Measurements from ENCODE around the gene SLC24A5.

Gene SLC24A5

DNA sequence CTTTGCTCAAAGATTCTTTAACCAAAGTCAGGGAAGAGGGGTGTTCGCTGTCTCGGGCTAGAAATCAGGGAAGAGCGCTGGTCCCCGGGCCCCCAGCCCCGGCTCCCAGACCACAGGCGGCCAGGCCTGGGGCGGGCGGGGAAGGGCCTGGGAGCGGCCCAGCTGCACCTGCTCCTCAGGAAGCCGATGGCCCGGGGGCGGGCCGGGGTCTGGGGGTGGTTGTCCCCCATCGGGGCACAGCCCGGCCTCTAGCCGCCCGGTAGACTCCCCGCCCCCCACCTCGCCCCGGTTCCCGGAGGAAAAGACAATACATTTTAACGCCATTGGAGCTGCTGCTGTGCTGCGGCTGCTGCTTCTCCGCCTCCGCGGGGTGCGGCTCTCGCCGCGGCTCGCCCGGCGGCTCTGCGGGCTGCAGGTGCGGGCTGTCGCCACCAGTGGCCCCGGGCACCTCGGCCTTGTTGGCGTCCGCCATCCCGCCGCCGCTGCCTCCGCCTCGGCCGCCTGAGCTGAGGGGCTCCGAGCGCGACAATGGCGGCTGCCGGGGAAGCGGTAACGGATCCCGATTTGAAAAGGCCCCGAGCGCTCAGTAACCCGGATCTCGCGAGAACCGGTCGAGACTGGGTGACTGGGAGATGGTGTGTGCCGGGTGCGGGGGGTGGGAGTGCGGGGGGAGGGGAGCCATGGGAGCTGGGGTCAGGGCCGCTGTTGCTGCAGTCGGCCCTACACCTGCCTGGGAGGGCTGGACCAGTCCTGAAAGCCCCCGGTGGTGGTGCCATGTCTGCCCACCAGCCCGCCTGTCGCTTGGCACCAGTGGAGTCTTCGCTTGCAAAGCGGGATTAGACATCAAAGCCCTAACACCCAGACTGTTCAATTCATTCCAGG lies 57.2 kb downstream of the SLC24A5 start, which contains the start of gene MYEF2:
Gene MYEF2 (minus strand): TSS at position 530 of the 882 bp plus-strand sequence. CDS start 58 bp downstream, at position 472.
- Histone ChIP-seq H3K18ac (ENCODE audit: low read length) (no peak within 1 kb of the TSS), H3K27me3 (ENCODE audit: insufficient read depth, low read length) (no peaks in the 10 kb centered on the region), H3K4me1 (ENCODE audit: control insufficient read depth in 1 of 2, insufficient read depth in 2 of 2, low read length in 2 of 2) (no peaks in the 10 kb centered on the region), H2BK120ac (ENCODE audit: insufficient read depth, low read length, poor library complexity) (peak within 1 kb of the TSS; percentile 27), H2AFZ (ENCODE audit: insufficient read depth, low read length, poor library complexity) (peak within 1 kb of the TSS; percentile 99), H2BK12ac (ENCODE audit: low read length) (no peak within 1 kb of the TSS), H2AK5ac (ENCODE audit: low read length) (no peak within 1 kb of the TSS), H2BK5ac (ENCODE audit: low read depth, low read length, poor library complexity) (peak within 1 kb of the TSS; percentile 15), H3K27ac (ENCODE audit: low read depth, low read length) (no peak within 1 kb of the TSS), H3K36me3 (ENCODE audit: control insufficient read depth in 1 of 2, insufficient read depth in 2 of 2, low read length in 2 of 2) (no peaks in the 10 kb centered on the region), H4K8ac (ENCODE audit: low read depth, low read length) (peak within 1 kb of the TSS; percentile 74), H3K4ac (ENCODE audit: low read depth, low read length) (no peak within 1 kb of the TSS), H3K79me1 (ENCODE audit: low read length) (no peaks in the 10 kb centered on the region), H3K4me2 (ENCODE audit: low read length) (peak within 1 kb of the TSS; percentile 73), H3K79me2 (ENCODE audit: control insufficient read depth, insufficient read depth, low read length, poor library complexity) (peaks cover 2% of the 10 kb centered on the region), H3K4me3 (ENCODE audit: low read depth, low read length) (peak within 1 kb of the TSS; percentile 92), H3K23ac (ENCODE audit: low read length) (no peak within 1 kb of the TSS), H4K12ac (ENCODE audit: low read depth, low read length) (peak within 1 kb of the TSS; percentile 31), H4K91ac (ENCODE audit: low read depth, low read length) (peak within 1 kb of the TSS; percentile 67), H3K14ac (ENCODE audit: low read length) (peak within 1 kb of the TSS; percentile 76), H3K9ac (ENCODE audit: low read length) (no peak within 1 kb of the TSS), H3K9me3 (ENCODE audit: insufficient read depth, low read depth, low read length) (no peaks in the 10 kb centered on the region)
- DNase-seq, result peak; percentile 3 to 32
- no CpG with 5 or more reads among the region's 71 CpGs for WGBS (ENCODE audit: extremely low coverage, insufficient coverage, insufficient read length)

DNA sequence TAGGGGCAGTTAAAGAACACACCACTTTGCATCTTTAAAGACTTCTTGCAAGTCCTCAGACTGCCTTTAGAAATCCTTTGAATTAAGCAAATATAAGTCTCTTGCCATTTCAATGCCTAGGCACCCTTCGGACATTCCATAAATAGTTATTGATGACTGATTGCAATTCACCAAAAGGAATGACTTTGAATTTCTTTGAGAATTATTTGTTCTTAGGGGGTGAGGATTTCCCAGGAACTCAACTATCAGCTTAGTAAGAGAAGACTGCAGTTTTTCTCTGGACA lies 57.8 kb downstream of the SLC24A5 start:
- Histone ChIP-seq H3K23ac (ENCODE audit: low read length) (no peak overlapping the region), H3K18ac (ENCODE audit: low read length) (no peak overlapping the region), H2AFZ (ENCODE audit: insufficient read depth, low read length, poor library complexity) (no peak overlapping the region), H3K27ac (ENCODE audit: low read depth, low read length) (no peak overlapping the region), H4K12ac (ENCODE audit: low read depth, low read length) (no peak overlapping the region), H3K4me1 (ENCODE audit: control insufficient read depth in 1 of 2, insufficient read depth in 2 of 2, low read length in 2 of 2) (no peaks in the 10 kb centered on the region), H2BK12ac (ENCODE audit: low read length) (no peak overlapping the region), H3K27me3 (ENCODE audit: insufficient read depth, low read length) (no peaks in the 10 kb centered on the region), H3K79me1 (ENCODE audit: low read length) (no peaks in the 10 kb centered on the region), H2AK5ac (ENCODE audit: low read length) (no peak overlapping the region), H4K8ac (ENCODE audit: low read depth, low read length) (no peak overlapping the region), H4K91ac (ENCODE audit: low read depth, low read length) (no peak overlapping the region), H3K14ac (ENCODE audit: low read length) (no peak overlapping the region), H3K4me2 (ENCODE audit: low read length) (peak overlapping the region; percentile 73), H3K9ac (ENCODE audit: low read length) (no peak overlapping the region), H2BK120ac (ENCODE audit: insufficient read depth, low read length, poor library complexity) (no peak overlapping the region), H3K4ac (ENCODE audit: low read depth, low read length) (no peak overlapping the region), H3K4me3 (ENCODE audit: low read depth, low read length) (no peak overlapping the region), H3K36me3 (ENCODE audit: control insufficient read depth in 1 of 2, insufficient read depth in 2 of 2, low read length in 2 of 2) (no peaks in the 10 kb centered on the region), H3K9me3 (ENCODE audit: insufficient read depth, low read depth, low read length) (no peaks in the 10 kb centered on the region), H3K79me2 (ENCODE audit: control insufficient read depth, insufficient read depth, low read length, poor library complexity) (peaks cover 2% of the 10 kb centered on the region), H2BK5ac (ENCODE audit: low read depth, low read length, poor library complexity) (no peak overlapping the region)
- DNase-seq, result no peak
- no CpG with 5 or more reads among the region's 1 CpG for WGBS (ENCODE audit: extremely low coverage, insufficient coverage, insufficient read length)

GRCh38 chr15:48182749-48183148 lies 62.0 kb downstream of the SLC24A5 start:
- Histone ChIP-seq H4K91ac (ENCODE audit: low read depth, low read length) (no peak overlapping the region), H2BK120ac (ENCODE audit: insufficient read depth, low read length, poor library complexity) (no peak overlapping the region), H2BK5ac (ENCODE audit: low read depth, low read length, poor library complexity) (no peak overlapping the region), H4K12ac (ENCODE audit: low read depth, low read length) (no peak overlapping the region), H3K79me1 (ENCODE audit: low read length) (no peaks in the 10 kb centered on the region), H2AFZ (ENCODE audit: insufficient read depth, low read length, poor library complexity) (no peak overlapping the region), H3K14ac (ENCODE audit: low read length) (no peak overlapping the region), H3K9me3 (ENCODE audit: insufficient read depth, low read depth, low read length) (no peaks in the 10 kb centered on the region), H3K27ac (ENCODE audit: low read depth, low read length) (no peak overlapping the region), H4K8ac (ENCODE audit: low read depth, low read length) (no peak overlapping the region), H3K27me3 (ENCODE audit: insufficient read depth, low read length) (no peaks in the 10 kb centered on the region), H3K18ac (ENCODE audit: low read length) (no peak overlapping the region), H3K36me3 (ENCODE audit: control insufficient read depth in 1 of 2, insufficient read depth in 2 of 2, low read length in 2 of 2) (no peaks in the 10 kb centered on the region), H3K4me3 (ENCODE audit: low read depth, low read length) (no peak overlapping the region), H3K4me1 (ENCODE audit: control insufficient read depth in 1 of 2, insufficient read depth in 2 of 2, low read length in 2 of 2) (no peaks in the 10 kb centered on the region), H3K79me2 (ENCODE audit: control insufficient read depth, insufficient read depth, low read length, poor library complexity) (peaks cover 2% of the 10 kb centered on the region), H3K23ac (ENCODE audit: low read length) (no peak overlapping the region), H3K4me2 (ENCODE audit: low read length) (no peak overlapping the region), H2BK12ac (ENCODE audit: low read length) (no peak overlapping the region), H2AK5ac (ENCODE audit: low read length) (no peak overlapping the region), H3K9ac (ENCODE audit: low read length) (no peak overlapping the region), H3K4ac (ENCODE audit: low read depth, low read length) (no peak overlapping the region)
- DNase-seq, result no peak
- no CpG with 5 or more reads among the region's 2 CpGs for WGBS (ENCODE audit: extremely low coverage, insufficient coverage, insufficient read length)

- Histone ChIP-seq H3K18ac (ENCODE audit: low read length) (no peak overlapping the region), H3K4ac (ENCODE audit: low read depth, low read length) (no peak overlapping the region), H2AK5ac (ENCODE audit: low read length) (no peak overlapping the region), H4K12ac (ENCODE audit: low read depth, low read length) (no peak overlapping the region), H2BK5ac (ENCODE audit: low read depth, low read length, poor library complexity) (no peak overlapping the region), H3K79me2 (ENCODE audit: control insufficient read depth, insufficient read depth, low read length, poor library complexity) (no peaks in the 10 kb centered on the region), H3K27me3 (ENCODE audit: insufficient read depth, low read length) (no peaks in the 10 kb centered on the region), H3K23ac (ENCODE audit: low read length) (no peak overlapping the region), H3K14ac (ENCODE audit: low read length) (no peak overlapping the region), H4K8ac (ENCODE audit: low read depth, low read length) (no peak overlapping the region), H3K9ac (ENCODE audit: low read length) (no peak overlapping the region), H4K91ac (ENCODE audit: low read depth, low read length) (no peak overlapping the region), H3K27ac (ENCODE audit: low read depth, low read length) (no peak overlapping the region), H3K79me1 (ENCODE audit: low read length) (no peaks in the 10 kb centered on the region), H3K4me2 (ENCODE audit: low read length) (no peak overlapping the region), H2BK12ac (ENCODE audit: low read length) (no peak overlapping the region), H2BK120ac (ENCODE audit: insufficient read depth, low read length, poor library complexity) (no peak overlapping the region), H3K4me3 (ENCODE audit: low read depth, low read length) (no peak overlapping the region), H3K36me3 (ENCODE audit: control insufficient read depth in 1 of 2, insufficient read depth in 2 of 2, low read length in 2 of 2) (no peaks in the 10 kb centered on the region), H2AFZ (ENCODE audit: insufficient read depth, low read length, poor library complexity) (no peak overlapping the region), H3K9me3 (ENCODE audit: insufficient read depth, low read depth, low read length) (no peaks in the 10 kb centered on the region), H3K4me1 (ENCODE audit: control insufficient read depth in 1 of 2, insufficient read depth in 2 of 2, low read length in 2 of 2) (no peaks in the 10 kb centered on the region)
- DNase-seq, result no peak
- no CpG with 5 or more reads among the region's 3 CpGs for WGBS (ENCODE audit: extremely low coverage, insufficient coverage, insufficient read length)
Observed at GRCh38 chr15:48185529-48185928, 64.7 kb downstream of the SLC24A5 start.
